ENCODE data around the gene SPECC1. TPM values are rescaled to one million over a fixed set of nuclear protein-coding genes. Genes with fewer than 3 reads are reported as not detected.

Gene SPECC1
- polyA plus RNA-seq, 3 donors: 36.0 to 58.4 (median 50.5) TPM

DNA sequence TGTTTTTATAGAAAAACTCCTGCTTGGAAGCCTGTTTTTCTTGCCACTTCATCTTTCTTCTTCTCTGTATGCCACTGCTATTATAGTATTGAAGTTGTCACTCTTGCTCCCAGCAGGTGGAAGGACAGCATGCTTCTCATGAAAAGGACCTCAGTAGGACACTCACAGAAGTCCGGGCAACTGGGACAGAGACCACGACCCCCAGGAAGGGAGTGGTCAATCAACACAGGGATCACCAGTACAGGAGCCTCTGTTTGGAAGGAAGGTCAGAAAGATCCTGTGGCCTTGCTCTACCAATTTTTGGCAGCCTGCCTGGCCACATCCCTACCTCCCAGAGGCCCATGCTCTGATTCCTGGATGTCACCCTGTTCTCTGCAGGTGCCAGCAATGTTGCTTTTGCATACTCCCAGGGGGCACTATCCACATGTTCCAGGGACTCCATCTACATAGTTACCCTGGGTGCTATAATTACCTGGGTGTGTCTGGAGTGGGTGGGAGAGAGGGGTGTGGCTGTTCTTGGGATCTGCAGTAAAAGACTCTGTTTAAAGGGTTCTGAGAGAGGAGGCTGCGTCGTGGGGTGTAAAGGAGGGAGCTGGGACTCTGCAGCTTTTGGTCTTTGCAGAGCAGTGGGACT, 17.8 kb upstream of the SPECC1 start:
- TF ChIP-seq, protein P1, sequence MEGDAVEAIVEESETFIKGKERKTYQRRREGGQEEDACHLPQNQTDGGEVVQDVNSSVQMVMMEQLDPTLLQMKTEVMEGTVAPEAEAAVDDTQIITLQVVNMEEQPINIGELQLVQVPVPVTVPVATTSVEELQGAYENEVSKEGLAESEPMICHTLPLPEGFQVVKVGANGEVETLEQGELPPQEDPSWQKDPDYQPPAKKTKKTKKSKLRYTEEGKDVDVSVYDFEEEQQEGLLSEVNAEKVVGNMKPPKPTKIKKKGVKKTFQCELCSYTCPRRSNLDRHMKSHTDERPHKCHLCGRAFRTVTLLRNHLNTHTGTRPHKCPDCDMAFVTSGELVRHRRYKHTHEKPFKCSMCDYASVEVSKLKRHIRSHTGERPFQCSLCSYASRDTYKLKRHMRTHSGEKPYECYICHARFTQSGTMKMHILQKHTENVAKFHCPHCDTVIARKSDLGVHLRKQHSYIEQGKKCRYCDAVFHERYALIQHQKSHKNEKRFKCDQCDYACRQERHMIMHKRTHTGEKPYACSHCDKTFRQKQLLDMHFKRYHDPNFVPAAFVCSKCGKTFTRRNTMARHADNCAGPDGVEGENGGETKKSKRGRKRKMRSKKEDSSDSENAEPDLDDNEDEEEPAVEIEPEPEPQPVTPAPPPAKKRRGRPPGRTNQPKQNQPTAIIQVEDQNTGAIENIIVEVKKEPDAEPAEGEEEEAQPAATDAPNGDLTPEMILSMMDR (IDR thresholded peaks at IDR 0.05): no peak
- DNase-seq: no peak
- Histone ChIP-seq H4K20me1 (ENCODE audit: insufficient read depth, low read length) (no peaks in the 10 kb centered on the region), H2AFZ (ENCODE audit: insufficient read depth, low read depth, low read length, poor library complexity, severe bottlenecking) (no peak overlapping the region), H3K27ac (ENCODE audit: low read depth in 1 of 2, low read length in 2 of 2) (no peak overlapping the region), H3K27me3 (ENCODE audit: control insufficient read depth in 2 of 2, insufficient read depth in 2 of 2, low read length in 2 of 2) (no peaks in the 10 kb centered on the region), H3K36me3 (replicated peaks in 1 of 2; ENCODE audit: control insufficient read depth in 1 of 2, insufficient read depth in 2 of 2, low read length in 2 of 2) (no peaks in the 10 kb centered on the region), H3K79me2 (ENCODE audit: insufficient read depth, low read length) (no peaks in the 10 kb centered on the region), H3K9me3 (replicated peaks in 1 of 2; ENCODE audit: control insufficient read depth in 1 of 2, insufficient read depth in 1 of 2, low read length in 2 of 2) (no peaks in the 10 kb centered on the region), H3K9ac (ENCODE audit: insufficient read depth, low read length, poor library complexity, severe bottlenecking) (no peak overlapping the region), H3K4me3 (replicated peaks in 1 of 3; ENCODE audit: low read depth in 2 of 3, low read length in 3 of 3) (no peak overlapping the region), H3K4me1 (ENCODE audit: control insufficient read depth in 1 of 2, insufficient read depth in 2 of 2, low read length in 2 of 2) (peaks cover 4 to 5% of the 10 kb centered on the region in 2 donors), H3K4me2 (replicated peaks; ENCODE audit: extremely low read depth, low read length, poor library complexity, severe bottlenecking) (no peak overlapping the region)
- Mint-ChIP-seq H3K4me3 (no peak overlapping the region), H3K4me1 (peaks cover 2% of the 10 kb centered on the region), H3K36me3 (no peaks in the 10 kb centered on the region), H3K27ac (no peak overlapping the region), H3K9me3 (no peaks in the 10 kb centered on the region), H3K27me3 (ENCODE audit: low read depth in 3 of 3) (peaks cover 1 to 6% (median 1%) of the 10 kb centered on the region in 3 donors)
- 53% methylated on average over 3 of the region's 4 CpGs for WGBS (ENCODE audit: insufficient coverage)
- intact Hi-C loops (cut with micrococcal nuclease): loop anchor here (10.0 kb wide), 2 partner anchors 313 to 323 kb away; no protein-coding TSS in a partner anchor

DNA sequence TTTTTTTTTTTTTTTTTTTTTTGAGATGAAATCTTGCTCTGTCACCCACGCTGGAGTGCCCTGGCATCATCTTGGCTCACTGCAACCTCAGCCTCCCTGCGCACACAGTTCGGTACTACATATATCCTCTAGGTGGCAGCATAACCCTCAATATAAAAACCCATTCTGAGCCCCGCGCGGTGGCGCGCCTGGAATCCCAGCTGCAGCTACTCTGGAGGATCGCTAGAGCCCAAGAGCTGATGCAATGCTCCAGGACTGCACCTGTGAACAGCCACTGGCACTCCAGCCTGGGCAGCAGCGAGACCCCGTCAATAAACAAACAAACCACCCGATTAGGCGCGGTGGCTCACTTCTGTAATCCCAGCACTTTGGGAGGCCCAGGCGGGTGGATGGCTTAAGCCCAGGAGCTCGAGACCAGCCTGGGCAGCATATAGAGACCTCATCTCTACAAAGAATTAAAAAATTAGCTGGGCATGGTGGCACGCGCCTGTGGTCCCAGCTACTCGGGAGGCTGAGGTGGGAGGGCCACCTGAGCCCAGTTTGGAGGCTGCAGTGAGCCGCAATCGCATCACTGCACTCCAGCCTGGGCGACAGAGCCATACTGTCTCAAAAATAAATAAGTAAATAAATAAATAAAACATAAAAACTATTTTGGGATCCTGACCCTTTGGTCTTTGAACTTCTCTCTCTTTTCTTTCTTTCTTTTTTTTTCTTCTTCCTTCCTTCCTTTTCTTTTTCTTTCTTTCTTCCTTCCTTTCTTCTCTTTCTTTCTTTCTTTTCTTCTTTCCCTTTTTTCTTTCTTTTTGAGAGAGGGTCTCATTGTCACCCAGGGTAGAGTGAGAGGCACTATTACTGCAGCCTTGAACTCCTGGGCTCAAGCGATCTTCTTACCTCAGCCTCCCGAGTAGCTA, 16.1 kb upstream of the SPECC1 start:
- no peaks in the 10 kb centered on the region for H3K79me2 ChIP-seq (ENCODE audit: insufficient read depth, low read length)
- H3K36me3 Mint-ChIP-seq: no peaks in the 10 kb centered on the region
- H3K36me3 ChIP-seq (replicated peaks in 1 of 2; ENCODE audit: control insufficient read depth in 1 of 2, insufficient read depth in 2 of 2, low read length in 2 of 2): no peaks in the 10 kb centered on the region
- no peaks in the 10 kb centered on the region for H3K27me3 ChIP-seq (ENCODE audit: control insufficient read depth in 2 of 2, insufficient read depth in 2 of 2, low read length in 2 of 2)
- WGBS (ENCODE audit: insufficient coverage): 1% methylated on average over 15 of the region's 24 CpGs
- H3K4me2 ChIP-seq (replicated peaks; ENCODE audit: extremely low read depth, low read length, poor library complexity, severe bottlenecking): peak overlapping the region; percentile 52
- peaks cover 8% of the 10 kb centered on the region for H3K4me1 Mint-ChIP-seq
- H3K9me3 Mint-ChIP-seq: no peaks in the 10 kb centered on the region
- no peaks in the 10 kb centered on the region for H4K20me1 ChIP-seq (ENCODE audit: insufficient read depth, low read length)
- H2AFZ ChIP-seq (ENCODE audit: insufficient read depth, low read depth, low read length, poor library complexity, severe bottlenecking): no peak overlapping the region
- no peak overlapping the region for H3K27ac ChIP-seq (ENCODE audit: low read depth in 1 of 2, low read length in 2 of 2)
- DNase-seq: peak; percentile 71 to 80 (median 73)
- peak overlapping the region in 1 of 2 donors; percentile 69 for H3K4me3 Mint-ChIP-seq
- peaks cover 1 to 10% (median 1%) of the 10 kb centered on the region in 3 donors for H3K27me3 Mint-ChIP-seq (ENCODE audit: low read depth in 3 of 3)
- no peak overlapping the region for H3K4me3 ChIP-seq (replicated peaks in 1 of 3; ENCODE audit: low read depth in 2 of 3, low read length in 3 of 3)
- intact Hi-C loops (cut with micrococcal nuclease): loop anchor here (2.0 to 10.0 kb wide), 3 partner anchors 124 to 322 kb away; no protein-coding TSS in a partner anchor
- H3K4me1 ChIP-seq (ENCODE audit: control insufficient read depth in 1 of 2, insufficient read depth in 2 of 2, low read length in 2 of 2): peaks cover 7 to 10% of the 10 kb centered on the region in 2 donors
- TF ChIP-seq, protein P1 (IDR thresholded peaks at IDR 0.05): peak; percentile 78
- H3K9ac ChIP-seq (ENCODE audit: insufficient read depth, low read length, poor library complexity, severe bottlenecking): no peak overlapping the region
- no peaks in the 10 kb centered on the region for H3K9me3 ChIP-seq (replicated peaks in 1 of 2; ENCODE audit: control insufficient read depth in 1 of 2, insufficient read depth in 1 of 2, low read length in 2 of 2)
- no peak overlapping the region for H3K27ac Mint-ChIP-seq
